Measurements from ENCODE around the gene GASK1A. TPM values are rescaled to one million over a fixed set of nuclear protein-coding genes. Genes with fewer than 3 reads are reported as not detected.

The GASK1A gene
- polyA plus RNA-seq, 2 of the 4 experiments (the other 2 are of a cell fraction): not detected

DNA sequence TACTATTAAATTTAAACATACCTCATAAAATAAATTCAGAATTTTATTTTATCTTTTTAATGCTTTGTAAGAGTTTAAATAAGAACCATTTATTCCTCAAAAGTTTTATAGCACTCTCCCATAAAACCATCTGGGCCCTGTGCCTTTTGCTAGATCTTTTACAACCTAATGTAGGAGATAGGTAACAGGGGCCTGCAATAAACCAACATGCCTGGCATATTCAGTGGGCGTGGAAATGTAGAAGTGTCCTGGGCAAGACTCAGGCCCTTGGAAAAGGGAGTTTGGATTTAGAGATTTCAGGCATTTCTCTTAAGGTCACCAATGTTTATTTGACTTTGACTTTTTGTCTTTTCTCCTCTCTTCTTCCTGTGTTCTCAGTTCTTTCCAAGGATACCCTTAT, 80.3 kb downstream of the GASK1A start:
- Histone ChIP-seq H3K4me1 (no peaks in the 10 kb centered on the region), H3K9me3 (no peaks in the 10 kb centered on the region), H3K4me2 (no peak overlapping the region), H3K27ac (no peak overlapping the region), H3K4me3 (no peak overlapping the region)
- no peak for ATAC-seq
- no peak for TF ChIP-seq BHLHE40 (IDR thresholded peaks at IDR 0.05; ENCODE audit: low read depth, low read length)
- no peak for TF ChIP-seq ESRRA (IDR thresholded peaks at IDR 0.05; ENCODE audit: borderline replicate concordance, low read length)
- no peak for TF ChIP-seq KDM5A (IDR thresholded peaks at IDR 0.05)
- TF ChIP-seq EP300 (IDR thresholded peaks at IDR 0.05): no peak
- TF ChIP-seq RNF2 (IDR thresholded peaks at IDR 0.05; ENCODE audit: borderline replicate concordance, low read depth): no peak
- TF ChIP-seq, protein P1, sequence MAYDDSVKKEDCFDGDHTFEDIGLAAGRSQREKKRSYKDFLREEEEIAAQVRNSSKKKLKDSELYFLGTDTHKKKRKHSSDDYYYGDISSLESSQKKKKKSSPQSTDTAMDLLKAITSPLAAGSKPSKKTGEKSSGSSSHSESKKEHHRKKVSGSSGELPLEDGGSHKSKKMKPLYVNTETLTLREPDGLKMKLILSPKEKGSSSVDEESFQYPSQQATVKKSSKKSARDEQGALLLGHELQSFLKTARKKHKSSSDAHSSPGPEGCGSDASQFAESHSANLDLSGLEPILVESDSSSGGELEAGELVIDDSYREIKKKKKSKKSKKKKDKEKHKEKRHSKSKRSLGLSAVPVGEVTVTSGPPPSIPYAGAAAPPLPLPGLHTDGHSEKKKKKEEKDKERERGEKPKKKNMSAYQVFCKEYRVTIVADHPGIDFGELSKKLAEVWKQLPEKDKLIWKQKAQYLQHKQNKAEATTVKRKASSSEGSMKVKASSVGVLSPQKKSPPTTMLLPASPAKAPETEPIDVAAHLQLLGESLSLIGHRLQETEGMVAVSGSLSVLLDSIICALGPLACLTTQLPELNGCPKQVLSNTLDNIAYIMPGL (CRISPR knock-in tag; IDR thresholded peaks at IDR 0.05; ENCODE audit: borderline replicate concordance): no peak
- TF ChIP-seq RCOR1 (IDR thresholded peaks at IDR 0.05; ENCODE audit: low read depth, low read length): no peak
- no peak for TF ChIP-seq TP53 (CRISPR knock-in tag; IDR thresholded peaks at IDR 0.05)
- WGBS (ENCODE audit: missing lambda C conversion rate): 71% methylated on average over 1 of the region's 1 CpG
- DNase-seq (ENCODE audit: low read depth in 1 of 2, low spot score in 1 of 2): no peak
- ChIA-PET CTCF (no interaction called here), POLR2A (no interaction called here)
- FAIRE-seq: no peak

DNA sequence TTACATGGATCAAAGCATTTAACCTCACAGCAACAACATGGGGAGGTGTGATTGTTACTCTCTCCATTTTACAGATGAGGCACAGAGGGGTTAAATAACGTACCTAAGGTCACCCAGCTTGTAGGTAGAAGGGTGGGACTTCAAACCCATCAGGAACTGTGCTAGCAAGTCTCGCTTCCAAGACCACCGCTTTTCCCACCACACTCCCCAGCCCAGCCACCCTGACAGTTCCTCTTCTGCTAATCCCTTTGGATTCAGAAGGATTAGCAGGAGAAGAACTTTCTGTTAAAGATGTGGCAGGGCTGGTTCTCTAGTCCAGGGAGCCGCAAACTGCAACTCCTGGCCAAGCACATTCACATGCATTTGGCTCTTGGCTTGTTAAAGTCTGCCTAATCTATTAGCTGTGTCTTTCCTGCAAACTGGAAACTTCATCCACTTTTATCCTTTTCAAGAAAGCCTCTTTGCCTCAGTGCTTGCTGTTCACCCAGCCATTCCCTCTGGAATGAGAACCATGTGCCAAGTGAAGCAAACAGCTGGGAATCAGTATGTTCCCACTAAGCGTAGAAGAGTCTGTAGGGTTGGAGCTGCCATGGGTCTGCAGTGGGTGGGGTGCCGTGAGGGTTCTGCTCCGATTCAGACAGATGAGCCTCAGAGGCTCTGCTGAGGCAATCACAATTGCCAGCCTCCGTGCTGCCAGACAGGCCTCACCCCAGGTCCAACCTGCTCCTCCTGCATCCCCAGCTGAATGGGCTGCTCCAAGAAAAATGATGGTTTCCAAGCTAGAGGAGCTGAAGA, 82.2 kb downstream of the GASK1A start:
- ATAC-seq (no peak), FAIRE-seq (no peak), DNase-seq (ENCODE audit: low read depth in 1 of 2, low spot score in 1 of 2) (no peak)
- ChIA-PET POLR2A (no interaction called here), CTCF (no interaction called here)
- H3K4me2 ChIP-seq: no peak overlapping the region
- TF ChIP-seq RFX5 (IDR thresholded peaks at IDR 0.05): no peak
- TF ChIP-seq, protein P2, sequence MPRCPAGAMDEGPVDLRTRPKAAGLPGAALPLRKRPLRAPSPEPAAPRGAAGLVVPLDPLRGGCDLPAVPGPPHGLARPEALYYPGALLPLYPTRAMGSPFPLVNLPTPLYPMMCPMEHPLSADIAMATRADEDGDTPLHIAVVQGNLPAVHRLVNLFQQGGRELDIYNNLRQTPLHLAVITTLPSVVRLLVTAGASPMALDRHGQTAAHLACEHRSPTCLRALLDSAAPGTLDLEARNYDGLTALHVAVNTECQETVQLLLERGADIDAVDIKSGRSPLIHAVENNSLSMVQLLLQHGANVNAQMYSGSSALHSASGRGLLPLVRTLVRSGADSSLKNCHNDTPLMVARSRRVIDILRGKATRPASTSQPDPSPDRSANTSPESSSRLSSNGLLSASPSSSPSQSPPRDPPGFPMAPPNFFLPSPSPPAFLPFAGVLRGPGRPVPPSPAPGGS (IDR thresholded peaks at IDR 0.05): no peak
- WGBS (ENCODE audit: missing lambda C conversion rate): 58% methylated on average over 5 of the region's 8 CpGs
- H3K27ac ChIP-seq: no peak overlapping the region
- no peaks in the 10 kb centered on the region for H3K9me3 ChIP-seq
- H3K4me1 ChIP-seq: no peaks in the 10 kb centered on the region
- no peak overlapping the region for H3K4me3 ChIP-seq

DNA sequence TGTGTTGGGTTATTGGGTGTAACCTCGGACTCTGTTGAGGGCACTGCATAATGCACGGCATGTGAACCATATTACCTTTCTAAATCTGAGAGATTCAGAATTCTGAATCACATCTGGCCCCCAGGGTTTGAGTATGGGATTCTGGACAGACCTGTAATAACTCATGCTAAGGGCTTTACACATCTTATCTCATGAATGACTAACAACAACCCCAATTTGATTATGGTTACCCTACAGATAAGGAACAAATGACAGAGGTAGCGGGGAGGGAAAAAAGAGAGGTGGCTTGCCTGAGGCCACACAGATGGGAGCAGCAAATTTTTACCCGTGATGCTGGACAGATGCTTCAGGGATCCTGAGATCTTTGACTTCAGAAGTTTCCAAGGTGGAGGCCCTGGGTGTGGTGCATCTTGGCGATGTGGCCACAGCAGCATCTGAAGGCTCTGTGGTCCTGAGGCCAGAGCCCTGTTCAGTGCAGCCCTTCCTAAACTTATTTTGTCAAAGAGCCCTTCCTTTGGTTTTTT, 83.0 kb downstream of the GASK1A start:
- WGBS (ENCODE audit: missing lambda C conversion rate): 42% methylated on average over 5 of the region's 5 CpGs

More for the DNA sequence above, 83.0 kb downstream of the GASK1A start:
- TF ChIP-seq, protein P3, sequence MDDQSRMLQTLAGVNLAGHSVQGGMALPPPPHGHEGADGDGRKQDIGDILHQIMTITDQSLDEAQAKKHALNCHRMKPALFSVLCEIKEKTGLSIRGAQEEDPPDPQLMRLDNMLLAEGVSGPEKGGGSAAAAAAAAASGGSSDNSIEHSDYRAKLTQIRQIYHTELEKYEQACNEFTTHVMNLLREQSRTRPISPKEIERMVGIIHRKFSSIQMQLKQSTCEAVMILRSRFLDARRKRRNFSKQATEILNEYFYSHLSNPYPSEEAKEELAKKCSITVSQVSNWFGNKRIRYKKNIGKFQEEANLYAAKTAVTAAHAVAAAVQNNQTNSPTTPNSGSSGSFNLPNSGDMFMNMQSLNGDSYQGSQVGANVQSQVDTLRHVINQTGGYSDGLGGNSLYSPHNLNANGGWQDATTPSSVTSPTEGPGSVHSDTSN (IDR thresholded peaks at IDR 0.05): no peak
- no peak for TF ChIP-seq HEYL (CRISPR knock-in tag; IDR thresholded peaks at IDR 0.05)
- no peak for TF ChIP-seq ESRRA (IDR thresholded peaks at IDR 0.05; ENCODE audit: borderline replicate concordance, low read length)
- TF ChIP-seq RNF2 (IDR thresholded peaks at IDR 0.05; ENCODE audit: borderline replicate concordance, low read depth): no peak
- TF ChIP-seq, protein P4, sequence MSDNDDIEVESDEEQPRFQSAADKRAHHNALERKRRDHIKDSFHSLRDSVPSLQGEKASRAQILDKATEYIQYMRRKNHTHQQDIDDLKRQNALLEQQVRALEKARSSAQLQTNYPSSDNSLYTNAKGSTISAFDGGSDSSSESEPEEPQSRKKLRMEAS (IDR thresholded peaks at IDR 0.05): no peak
- TF ChIP-seq ZFP36 (IDR thresholded peaks at IDR 0.05; ENCODE audit: borderline replicate concordance, partially characterized antibody): no peak
- Histone ChIP-seq H3K27ac (no peak overlapping the region), H3K4me1 (no peaks in the 10 kb centered on the region), H3K4me2 (no peak overlapping the region), H3K4me3 (no peak overlapping the region), H3K9me3 (no peaks in the 10 kb centered on the region)
- FAIRE-seq (no peak), ATAC-seq (no peak), DNase-seq (ENCODE audit: low read depth in 1 of 2, low spot score in 1 of 2) (no peak)
- POLR2A ChIA-PET: no interaction called here
- CTCF ChIA-PET: no interaction called here

Measured in A549 (cell line).